Endodermal cell (in vitro differentiated cells): Measurements from ENCODE around the gene DLEU7. TPM values are rescaled to one million over a fixed set of nuclear protein-coding genes. Genes with fewer than 3 reads are reported as not detected.

ENCODE experiments used
- DNase-seq: peaks from one replicate; pipeline ENCODE4 v3.0.0-alpha.2; 2017
- H3K27ac ChIP-seq: 2 replicates; pipeline ENCODE4 v1.5.1; 2013; ENCODE audit warnings: mild to moderate bottlenecking, low read depth, low read length, moderate library complexity
- H3K27me3 ChIP-seq: 2 replicates; pipeline ENCODE4 v1.6.1; 2013; ENCODE audit warnings: mild to moderate bottlenecking, low read length, moderate library complexity; ENCODE audit not compliant: insufficient read depth, control insufficient read depth, poor library complexity, severe bottlenecking
- H3K36me3 ChIP-seq: 2 replicates; pipeline ENCODE4 v1.7.0; 2013; ENCODE audit warnings: mild to moderate bottlenecking, low read length, moderate library complexity; ENCODE audit not compliant: control insufficient read depth, insufficient read depth
- H3K4me1 ChIP-seq: one replicate; pipeline ENCODE4 v1.7.0; 2013; ENCODE audit warnings: low read length; ENCODE audit not compliant: control insufficient read depth, insufficient read depth
- H3K4me3 ChIP-seq: 2 replicates; pipeline ENCODE4 v1.5.1; 2013; ENCODE audit warnings: mild to moderate bottlenecking, low read length, moderate library complexity
- H3K9ac ChIP-seq: 2 replicates; pipeline ENCODE4 v1.6.1; 2013; ENCODE audit warnings: mild to moderate bottlenecking, low read length, moderate library complexity; ENCODE audit not compliant: poor library complexity, severe bottlenecking; ENCODE audit errors: extremely low read depth
- H3K9me3 ChIP-seq: 2 replicates; pipeline ENCODE4 v1.6.1; 2013; ENCODE audit warnings: mild to moderate bottlenecking, low read length, moderate library complexity; ENCODE audit not compliant: control insufficient read depth
- H3K27ac Mint-ChIP-seq: 2 replicates; pipeline ENCODE4 v1.8.0; 2020; ENCODE audit warnings: mixed read lengths
- H3K27me3 Mint-ChIP-seq: 2 replicates; pipeline ENCODE4 v1.8.0; 2021; ENCODE audit warnings: mild to moderate bottlenecking, mixed read lengths; ENCODE audit not compliant: insufficient read depth
- H3K36me3 Mint-ChIP-seq: 2 replicates; pipeline ENCODE4 v1.8.0; 2020; ENCODE audit warnings: low read depth, mixed read lengths
- H3K4me1 Mint-ChIP-seq: 2 replicates; pipeline ENCODE4 v1.8.0; 2020; ENCODE audit warnings: mixed read lengths
- H3K4me3 Mint-ChIP-seq: 2 replicates; pipeline ENCODE4 v1.8.0; 2020; ENCODE audit warnings: mild to moderate bottlenecking, moderate library complexity, mixed read lengths
- H3K9me3 Mint-ChIP-seq: 2 replicates; pipeline ENCODE4 v1.8.0; 2020; ENCODE audit warnings: mild to moderate bottlenecking, mixed read lengths
- CTCF ChIP-seq: fragments of 200-600 bp; sonication (generic); conservative IDR thresholded peaks from 2 replicates; pipeline ENCODE4 v1.5.0; 2021; ENCODE audit warnings: antibody characterized with exemption, mild to moderate bottlenecking
- WGBS, 2 experiments: methylation state at CpG; one replicate each; pipeline versions ENCODE4 v1.1.5 to v1.1.7; 2013; ENCODE audit warnings: missing lambda C conversion rate in 2 of 2, mixed read lengths in 1 of 2; ENCODE audit not compliant: insufficient coverage in 1 of 2, insufficient read length in 1 of 2; 5-methylcytosine and 5-hydroxymethylcytosine counted together
- total RNA-seq, 2 donors: library from RNA; stranded (reverse); fragmentation: NEBNext Ultra II Directional in 1 of 2; extraction: Animal tissue kit (Norgen Biotek cat#: 25700) in 1 of 2; gene quantifications; 2 replicates in 1 of 2; 3 replicates in 1 of 2; pipeline ENCODE4 v1.2.1, GENCODE V29; 2021

Gene DLEU7
- total RNA-seq, 2 donors from 2014 or later: not detected

GRCh38 chr13:50867637-50867945 is 24.1 kb upstream of the DLEU7 start:
- 47 to 76% methylated on average over 2 to 3 of the region's 3 CpGs for WGBS, 2 experiments
- H3K4me1 Mint-ChIP-seq: no peaks in the 10 kb centered on the region
- H3K27ac ChIP-seq: peak overlapping the region; percentile 65
- H3K4me3 Mint-ChIP-seq: no peak overlapping the region
- peaks cover 4% of the 10 kb centered on the region for H3K27me3 Mint-ChIP-seq
- TF ChIP-seq CTCF: no peak
- H3K27me3 ChIP-seq: no peaks in the 10 kb centered on the region
- DNase-seq: no peak
- H3K27ac Mint-ChIP-seq: no peak overlapping the region
- no peak overlapping the region for H3K9ac ChIP-seq
- H3K9me3 Mint-ChIP-seq: peaks cover 6% of the 10 kb centered on the region
- H3K9me3 ChIP-seq: peaks cover 4% of the 10 kb centered on the region
- no peaks in the 10 kb centered on the region for H3K36me3 ChIP-seq
- no peak overlapping the region for H3K4me3 ChIP-seq
- H3K36me3 Mint-ChIP-seq: no peaks in the 10 kb centered on the region
- no peaks in the 10 kb centered on the region for H3K4me1 ChIP-seq

- Histone ChIP-seq H3K36me3 (no peaks in the 10 kb centered on the region), H3K4me3 (no peak overlapping the region), H3K27ac (peak overlapping the region; percentile 65), H3K4me1 (no peaks in the 10 kb centered on the region), H3K9ac (no peak overlapping the region), H3K9me3 (peaks cover 4% of the 10 kb centered on the region), H3K27me3 (no peaks in the 10 kb centered on the region)
- peaks cover 6% of the 10 kb centered on the region for H3K9me3 Mint-ChIP-seq
- 93 to 100% methylated on average over 2 of the region's 2 CpGs for WGBS, 2 experiments
- no peaks in the 10 kb centered on the region for H3K4me1 Mint-ChIP-seq
- no peaks in the 10 kb centered on the region for H3K36me3 Mint-ChIP-seq
- H3K27me3 Mint-ChIP-seq: peaks cover 4% of the 10 kb centered on the region
- H3K27ac Mint-ChIP-seq: no peak overlapping the region
- TF ChIP-seq CTCF: no peak
- no peak overlapping the region for H3K4me3 Mint-ChIP-seq
- no peak for DNase-seq
These were observed 23.5 kb upstream of the DLEU7 start for GRCh38 chr13:50866817-50867636.

- Mint-ChIP-seq H3K27me3 (peaks cover 4% of the 10 kb centered on the region), H3K4me3 (no peak overlapping the region), H3K9me3 (peaks cover 20% of the 10 kb centered on the region), H3K27ac (no peak overlapping the region), H3K36me3 (no peaks in the 10 kb centered on the region), H3K4me1 (no peaks in the 10 kb centered on the region)
- no peak for TF ChIP-seq CTCF
- WGBS, 2 experiments: 80 to 91% methylated on average over 1 of the region's 1 CpG
- H3K9me3 ChIP-seq: peaks cover 9% of the 10 kb centered on the region
- no peak overlapping the region for H3K4me3 ChIP-seq
- no peak for DNase-seq
- H3K36me3 ChIP-seq: no peaks in the 10 kb centered on the region
- H3K4me1 ChIP-seq: no peaks in the 10 kb centered on the region
- H3K27me3 ChIP-seq: no peaks in the 10 kb centered on the region
- no peak overlapping the region for H3K27ac ChIP-seq
- no peak overlapping the region for H3K9ac ChIP-seq
These were observed 21.0 kb upstream of the DLEU7 start for GRCh38 chr13:50864492-50864891.
